Activated T-cell treated with anti-CD3 and anti-CD28 coated beads for 48 hours (primary cell): ENCODE results near the gene HOXA10.

Experiments used
- DNase-seq: peaks from one replicate; pipeline ENCODE4 v3.0.0-alpha.2; 2020; ENCODE audit warnings: low read depth

Gene HOXA10

DNA sequence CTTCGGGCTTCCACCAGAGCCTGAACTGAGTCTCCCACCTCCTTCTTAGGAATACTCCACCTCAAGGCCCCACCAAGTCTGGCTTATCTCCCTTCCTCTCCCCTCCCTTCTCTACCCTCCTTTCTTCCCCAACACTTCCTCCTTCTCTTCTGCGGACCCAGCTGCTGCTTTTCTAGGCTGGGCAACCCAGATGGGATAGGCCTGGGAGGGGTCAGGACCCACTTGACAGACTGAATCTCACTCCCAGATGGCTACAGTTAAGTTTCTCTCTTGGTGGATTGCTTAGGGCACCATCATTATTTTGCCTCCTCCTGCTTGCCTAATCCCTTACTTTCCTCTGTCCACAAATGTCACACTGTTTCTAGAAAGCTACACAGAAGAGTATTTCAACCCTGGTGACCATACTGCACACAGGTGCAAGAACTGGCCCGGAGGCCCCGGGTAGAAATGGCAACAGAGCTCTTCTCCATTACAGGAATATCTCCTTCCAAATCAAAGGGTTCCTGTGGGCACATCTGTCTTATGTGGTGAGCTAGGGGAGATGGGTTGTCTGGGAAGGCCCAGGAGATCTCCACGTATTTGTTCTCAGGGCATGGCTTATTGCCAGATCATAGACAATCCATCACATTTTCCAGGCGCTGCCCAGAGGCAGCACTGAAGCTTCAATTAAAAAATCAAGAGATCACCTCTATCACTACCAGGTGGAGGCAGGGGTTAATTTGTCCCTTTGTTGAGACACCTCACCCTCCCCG, 16.1 kb upstream of the HOXA10 start:
- no peak for DNase-seq

GRCh38 chr7:27189295-27189996, 15.3 kb upstream of the HOXA10 start:
- DNase-seq: no peak

DNA sequence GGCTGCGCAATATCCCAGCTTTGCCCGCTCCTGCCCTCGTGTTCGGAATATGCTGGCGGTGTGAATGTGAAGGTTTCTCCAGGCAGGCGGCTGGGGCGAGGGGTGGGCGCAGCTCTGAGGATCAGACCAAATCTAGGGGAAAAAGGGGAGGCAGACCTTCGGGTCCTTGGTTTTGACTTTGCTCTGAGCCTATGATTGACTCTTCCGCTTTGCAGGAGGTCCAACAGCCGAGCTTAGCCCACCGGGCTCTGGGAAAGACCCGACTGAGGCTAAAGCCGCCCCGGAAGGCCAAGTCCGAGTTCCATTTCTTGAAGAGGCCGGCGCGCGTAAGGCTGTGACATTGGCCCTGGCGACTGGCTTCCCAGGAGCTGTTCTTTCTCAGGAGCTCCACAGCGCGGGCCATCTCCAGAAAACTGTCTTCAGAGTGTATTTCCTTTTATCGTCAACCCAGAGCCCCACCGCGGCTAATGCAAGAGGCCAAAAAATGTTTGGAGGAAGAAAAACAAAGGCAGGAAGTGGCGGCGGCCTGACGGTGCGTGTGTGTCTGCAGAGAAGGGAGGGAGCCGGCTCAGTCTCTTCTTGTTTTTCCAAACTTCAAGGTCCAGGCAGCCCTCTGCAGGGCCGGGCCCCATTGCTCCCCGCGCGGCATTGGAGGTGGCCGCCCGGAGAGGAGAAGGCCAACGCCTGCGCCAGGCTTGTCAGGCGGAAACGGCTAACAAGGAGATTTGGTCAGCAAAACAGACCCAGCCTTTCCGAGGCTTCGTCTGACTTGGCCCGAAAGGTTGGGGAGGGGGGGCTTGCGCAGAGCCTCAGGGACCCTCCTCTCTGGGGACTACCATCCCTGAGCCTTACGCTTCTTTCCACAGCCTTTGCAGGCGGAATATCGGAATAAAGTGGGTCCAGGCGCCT, 14.5 kb upstream of the HOXA10 start:
- no peak for DNase-seq

- DNase-seq: no peak
Observed at GRCh38 chr7:27187475-27188385, 13.6 kb upstream of the HOXA10 start.

- DNase-seq: no peak
Observed at GRCh38 chr7:27186668-27187474, 12.8 kb upstream of the HOXA10 start.

DNA sequence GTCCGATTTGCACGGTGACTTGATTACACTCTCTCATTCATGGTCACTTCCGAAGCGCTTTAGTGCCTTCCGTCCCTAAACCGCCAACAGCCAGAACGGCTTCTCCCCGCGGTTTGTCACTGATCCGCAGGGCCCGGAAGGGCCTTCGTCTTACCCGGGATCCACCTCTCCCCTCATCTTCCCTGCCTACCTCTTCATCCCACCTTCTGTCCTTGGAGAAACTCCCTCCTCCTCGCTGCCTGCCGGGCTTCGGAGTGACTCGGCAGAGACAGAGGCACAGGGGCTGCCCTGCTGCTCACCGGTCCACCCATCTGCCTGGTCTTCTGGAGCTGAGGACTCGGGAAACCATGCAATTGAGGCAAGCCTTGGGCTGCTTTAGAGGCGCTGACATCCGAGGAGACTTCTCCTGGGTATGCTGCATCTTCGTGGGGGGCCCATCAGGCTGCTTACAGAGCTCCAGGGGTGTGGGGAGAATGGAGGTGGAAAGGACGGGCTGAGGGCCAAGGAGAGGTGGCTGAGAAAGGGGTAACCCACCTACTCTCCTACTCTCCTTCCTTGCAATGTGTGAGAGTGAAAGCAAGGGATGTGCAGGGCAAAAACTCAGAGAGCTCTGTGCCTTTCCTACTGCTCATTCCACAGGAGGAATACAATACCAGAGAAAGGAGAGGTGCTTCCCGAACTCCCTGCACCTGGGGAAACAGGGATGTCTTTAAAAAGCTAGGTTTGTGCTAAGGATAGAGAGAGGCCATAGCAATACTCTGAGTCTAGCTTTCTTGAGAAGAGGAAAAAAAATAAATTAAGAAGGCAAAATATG, 11.9 kb upstream of the HOXA10 start:
- DNase-seq: no peak

- no peak for DNase-seq
Observed at GRCh38 chr7:27185013-27185853, 11.1 kb upstream of the HOXA10 start, which contains the start of gene HOXA11. Gene HOXA11, minus strand, starts transcription at chr7:27185232. Its CDS starts 88 bp downstream, at chr7:27185144.

DNA sequence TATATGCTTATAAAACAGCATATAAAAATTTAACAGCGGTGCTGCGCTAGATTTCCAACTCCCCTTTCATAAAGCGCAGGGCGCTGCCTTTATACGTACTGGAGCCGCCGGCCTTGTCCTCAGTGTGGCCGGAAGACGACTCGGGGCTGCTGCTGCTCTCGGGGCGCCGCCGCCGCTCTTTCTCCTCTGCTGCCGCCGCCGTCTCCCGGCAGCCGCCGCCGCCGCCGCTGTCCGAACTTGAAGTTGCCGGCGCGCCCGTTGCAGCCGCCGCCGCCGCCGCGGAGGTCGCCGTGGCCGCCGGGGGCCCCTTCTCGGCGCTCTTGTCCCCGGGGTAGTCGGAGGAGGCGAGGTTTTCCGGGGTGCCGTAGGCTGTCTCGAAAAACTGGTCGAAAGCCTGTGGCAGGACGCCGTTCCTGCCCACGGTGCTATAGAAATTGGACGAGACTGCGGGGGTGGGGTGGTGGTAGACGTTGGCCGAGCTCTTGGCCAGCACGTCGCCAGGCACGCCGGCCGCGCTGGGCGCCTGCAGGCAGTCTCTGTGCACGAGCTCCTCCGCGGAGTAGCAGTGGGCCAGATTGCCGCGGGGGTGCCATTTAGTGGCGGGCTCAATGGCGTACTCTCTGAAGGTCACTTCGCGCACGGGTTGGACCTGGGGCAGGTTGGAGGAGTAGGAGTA, 10.4 kb upstream of the HOXA10 start:
- DNase-seq: no peak

- no peak for DNase-seq
Observed at GRCh38 chr7:27183682-27184336, 9.7 kb upstream of the HOXA10 start.

DNA sequence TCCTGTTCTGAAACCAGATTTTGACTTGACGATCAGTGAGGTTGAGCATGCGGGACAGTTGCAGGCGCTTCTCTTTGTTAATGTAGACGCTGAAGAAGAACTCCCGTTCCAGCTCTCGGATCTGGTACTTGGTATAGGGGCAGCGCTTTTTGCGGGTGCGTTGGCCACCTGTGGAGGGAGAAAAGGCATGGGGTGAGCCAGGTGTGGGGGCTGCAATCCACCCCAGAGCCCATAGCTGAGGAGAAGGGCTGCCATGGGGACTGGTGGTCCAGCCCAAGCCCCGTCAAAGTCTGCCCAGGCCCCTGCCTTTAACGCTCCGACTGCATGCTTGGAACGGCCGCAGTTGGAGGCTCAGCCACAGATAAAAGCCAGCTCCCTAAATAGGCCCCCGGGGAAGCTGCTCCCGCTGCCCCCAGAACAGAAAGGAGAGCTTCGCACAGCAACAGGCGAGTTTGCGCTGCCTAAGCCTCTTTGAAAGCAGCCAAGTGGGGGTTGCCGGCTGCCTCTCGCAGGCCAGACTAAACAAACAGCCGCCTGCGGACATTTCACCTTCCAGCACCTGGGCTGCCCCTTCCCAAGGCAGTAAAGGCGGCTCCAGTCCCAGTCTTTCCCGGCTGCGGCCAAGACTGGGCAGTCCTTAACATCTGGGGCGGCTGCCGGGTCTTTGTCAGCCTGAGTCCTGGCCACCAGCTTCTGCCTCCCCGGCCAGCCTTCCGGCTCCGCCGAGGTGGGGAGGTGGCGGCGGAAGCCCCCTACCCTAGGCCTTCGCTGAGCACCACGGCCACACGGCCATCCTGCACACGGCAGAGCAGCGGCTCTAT, 9.0 kb upstream of the HOXA10 start:
- DNase-seq: no peak

DNA sequence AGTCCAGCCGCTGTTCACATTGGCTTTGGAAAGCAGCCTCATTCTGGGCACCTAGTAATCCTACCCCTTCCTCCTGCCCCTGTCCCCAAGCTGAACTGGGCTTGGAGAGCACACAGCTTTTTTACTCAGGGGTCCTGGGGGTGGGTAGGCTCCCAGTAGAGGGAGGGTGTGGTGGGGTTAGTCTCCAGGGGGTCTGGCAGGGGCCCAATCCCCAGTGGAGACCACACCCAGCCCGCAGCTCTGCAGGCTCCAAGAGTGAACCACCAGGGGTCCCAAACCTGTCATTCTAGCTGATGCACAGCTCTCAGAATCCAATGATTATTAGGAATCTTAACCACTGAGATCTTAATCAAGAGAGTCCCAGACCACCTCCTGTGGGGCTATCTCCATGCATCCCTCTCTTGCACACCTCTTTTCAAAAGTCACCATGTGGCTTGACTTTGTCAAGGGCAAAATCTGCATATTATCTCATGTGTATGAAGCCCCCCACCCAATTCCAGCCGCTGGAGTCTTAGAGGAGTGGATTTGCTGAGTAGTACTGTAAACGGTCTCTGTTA, 8.2 kb upstream of the HOXA10 start:
- no peak for DNase-seq

- no peak for DNase-seq
Observed at GRCh38 chr7:27181795-27182275, 7.7 kb upstream of the HOXA10 start.

DNA sequence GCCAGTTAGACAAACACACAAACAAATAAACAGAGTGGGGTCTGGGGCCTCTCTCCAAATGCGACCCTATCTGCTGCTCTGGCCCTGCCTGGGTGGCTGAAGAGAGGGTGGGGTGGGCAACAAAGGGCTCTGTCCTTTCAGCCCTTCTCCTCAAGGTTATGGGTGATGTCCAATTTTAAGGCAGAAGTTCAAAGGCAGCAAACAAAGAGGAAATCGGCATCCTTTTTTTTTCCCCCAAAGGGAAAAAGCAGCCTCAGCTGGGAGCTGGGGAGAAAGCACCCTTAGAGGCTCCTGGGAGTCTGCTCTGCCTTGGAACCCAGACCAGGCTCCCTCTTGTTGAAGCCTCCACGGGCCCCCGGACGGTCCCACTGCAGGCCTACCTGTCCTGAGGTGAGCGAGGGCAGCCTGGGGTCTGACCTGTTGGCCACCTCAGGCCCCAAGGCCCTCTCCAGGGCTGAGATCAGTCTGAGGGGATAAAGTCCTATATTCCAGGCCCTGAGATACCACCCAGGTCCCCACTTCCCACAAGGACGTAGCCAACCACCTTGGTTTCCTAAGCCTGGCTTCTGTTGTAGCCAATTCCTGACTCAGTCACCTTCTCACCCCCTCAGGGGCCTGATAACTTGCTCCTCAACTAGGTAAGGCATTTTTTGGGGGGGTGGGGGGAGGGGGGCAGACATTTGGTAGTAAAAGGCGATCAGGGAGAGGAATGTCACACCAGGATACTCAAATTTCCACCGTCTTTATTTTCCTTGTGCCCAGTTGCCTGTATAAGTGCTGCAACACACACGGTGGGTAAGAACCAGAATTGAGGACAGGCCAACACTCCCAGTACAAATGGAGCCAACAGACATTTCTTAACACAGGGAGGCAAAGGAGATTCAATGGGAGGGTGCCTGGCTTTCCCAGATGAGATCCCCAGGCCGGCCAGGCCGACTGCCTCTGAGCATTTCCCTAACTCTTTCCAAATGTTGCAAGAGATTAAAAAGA, 6.6 kb upstream of the HOXA10 start:
- DNase-seq: no peak

DNA sequence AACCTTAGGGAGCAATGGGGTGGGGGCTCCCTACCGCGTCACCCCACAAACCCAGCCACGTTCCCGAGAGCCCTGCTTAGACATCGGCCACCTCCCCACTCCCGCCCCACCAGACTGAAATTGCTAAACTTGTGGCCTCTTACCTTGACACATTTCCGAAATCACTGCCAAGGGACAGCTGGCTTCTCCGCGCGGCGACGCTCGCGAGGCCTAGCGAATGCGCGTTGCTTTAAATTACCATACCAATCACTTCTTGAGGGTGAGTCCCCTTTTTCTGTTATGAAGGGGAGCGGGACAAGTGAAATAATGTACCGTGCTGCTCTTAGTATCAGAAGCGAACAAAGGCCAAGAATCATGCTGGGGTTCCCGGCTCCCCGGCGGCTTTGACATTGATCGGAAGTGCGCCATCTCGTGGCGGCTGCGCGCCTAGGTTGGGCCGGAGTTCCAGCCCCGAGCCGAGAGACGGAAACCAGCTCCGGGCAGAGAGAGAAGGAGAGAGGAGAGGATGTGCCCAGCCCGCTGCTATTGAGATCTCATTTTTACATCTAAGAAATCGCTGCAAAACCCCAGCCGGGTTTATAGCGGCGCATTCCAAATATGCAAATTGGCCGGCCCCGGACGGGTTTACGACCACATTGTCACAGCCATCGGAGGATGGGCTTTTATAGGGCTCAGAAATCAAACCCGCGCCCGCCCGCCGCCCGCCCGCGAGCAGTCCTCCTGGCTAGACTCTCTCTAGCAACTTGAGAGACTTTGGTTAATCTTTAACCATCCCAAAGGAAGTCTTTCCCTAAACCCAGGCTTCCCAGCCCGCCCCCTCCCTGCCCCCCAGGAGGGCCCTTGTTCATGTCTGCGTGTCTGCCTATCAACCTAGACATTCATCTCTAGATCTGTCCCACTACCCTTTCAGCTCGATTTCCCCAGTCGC, 5.6 kb upstream of the HOXA10 start:
- peak; percentile 63 for DNase-seq
